Epithelial cell of proximal tubule (primary cell): ENCODE data around the gene UFSP2. TPM values are rescaled to one million over a fixed set of nuclear protein-coding genes. Genes with fewer than 3 reads are reported as not detected.

Experiments
- DNase-seq: peaks from one replicate; pipeline ENCODE4 v3.0.0-alpha.2; 2011; ENCODE audit warnings: low read depth
- H3K4me3 ChIP-seq: 2 replicates; pipeline ENCODE4 v1.5.1; 2011; ENCODE audit warnings: low read depth, mild to moderate bottlenecking, low read length
- total RNA-seq: library from RNA; depleted of rRNA; stranded (reverse); fragments of >200 nt; gene quantifications from 2 replicates; pipeline ENCODE4 v1.2.3, GENCODE V29; 2015
- TF ChIP-seq, protein P1 (sequence below): conservative IDR thresholded peaks from 2 replicates; pipeline ENCODE4 v1.5.1; 2012; ENCODE audit warnings: low read depth, mild to moderate bottlenecking, low read length

The UFSP2 gene
- total RNA-seq, 1 donor from 2014 or later = 28.9 TPM

DNA sequence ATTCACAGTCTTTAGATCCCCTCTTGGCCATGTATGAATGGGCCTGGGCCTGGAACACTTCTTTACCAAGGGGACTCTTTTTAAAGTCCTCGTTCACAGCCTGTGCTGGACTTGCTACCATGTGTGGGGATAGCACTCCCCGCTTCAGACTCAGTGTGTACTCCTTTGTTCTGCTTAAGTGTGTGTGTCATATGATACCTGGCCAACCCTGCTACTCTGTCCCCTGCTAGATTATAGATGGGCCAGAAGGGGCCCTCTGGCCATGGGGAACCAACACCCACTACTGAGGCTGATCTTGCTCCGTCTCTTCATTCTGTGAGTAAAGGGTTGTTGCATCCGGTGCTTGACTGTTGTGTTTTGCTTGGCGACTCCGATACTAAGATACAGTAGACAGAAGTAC, 37.8 kb upstream of the UFSP2 start:
- TF ChIP-seq, protein P1, sequence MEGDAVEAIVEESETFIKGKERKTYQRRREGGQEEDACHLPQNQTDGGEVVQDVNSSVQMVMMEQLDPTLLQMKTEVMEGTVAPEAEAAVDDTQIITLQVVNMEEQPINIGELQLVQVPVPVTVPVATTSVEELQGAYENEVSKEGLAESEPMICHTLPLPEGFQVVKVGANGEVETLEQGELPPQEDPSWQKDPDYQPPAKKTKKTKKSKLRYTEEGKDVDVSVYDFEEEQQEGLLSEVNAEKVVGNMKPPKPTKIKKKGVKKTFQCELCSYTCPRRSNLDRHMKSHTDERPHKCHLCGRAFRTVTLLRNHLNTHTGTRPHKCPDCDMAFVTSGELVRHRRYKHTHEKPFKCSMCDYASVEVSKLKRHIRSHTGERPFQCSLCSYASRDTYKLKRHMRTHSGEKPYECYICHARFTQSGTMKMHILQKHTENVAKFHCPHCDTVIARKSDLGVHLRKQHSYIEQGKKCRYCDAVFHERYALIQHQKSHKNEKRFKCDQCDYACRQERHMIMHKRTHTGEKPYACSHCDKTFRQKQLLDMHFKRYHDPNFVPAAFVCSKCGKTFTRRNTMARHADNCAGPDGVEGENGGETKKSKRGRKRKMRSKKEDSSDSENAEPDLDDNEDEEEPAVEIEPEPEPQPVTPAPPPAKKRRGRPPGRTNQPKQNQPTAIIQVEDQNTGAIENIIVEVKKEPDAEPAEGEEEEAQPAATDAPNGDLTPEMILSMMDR = no peak
- no peak for DNase-seq
- no peak overlapping the region for H3K4me3 ChIP-seq

DNA sequence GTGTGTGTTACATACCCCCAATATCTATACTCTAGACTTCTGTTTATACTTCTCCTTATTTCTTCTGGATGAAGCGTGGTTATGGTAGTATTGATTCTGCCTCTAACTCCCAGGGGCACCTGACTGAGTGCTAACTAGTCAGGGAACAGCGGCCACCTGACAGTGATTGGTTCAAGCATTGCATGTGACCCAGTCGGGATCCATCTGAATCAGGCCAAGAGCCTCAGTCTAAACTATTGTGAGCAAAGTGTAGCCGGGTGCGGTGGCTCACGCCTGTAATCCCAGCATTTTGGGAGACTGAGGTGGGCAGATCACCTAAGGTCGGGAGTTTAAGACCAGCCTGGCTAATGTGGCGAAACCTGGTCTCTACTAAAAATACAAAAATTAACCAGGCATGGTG, 35.8 kb upstream of the UFSP2 start:
- H3K4me3 ChIP-seq = no peak overlapping the region
- TF ChIP-seq, protein P1 = no peak
- no peak for DNase-seq

DNA sequence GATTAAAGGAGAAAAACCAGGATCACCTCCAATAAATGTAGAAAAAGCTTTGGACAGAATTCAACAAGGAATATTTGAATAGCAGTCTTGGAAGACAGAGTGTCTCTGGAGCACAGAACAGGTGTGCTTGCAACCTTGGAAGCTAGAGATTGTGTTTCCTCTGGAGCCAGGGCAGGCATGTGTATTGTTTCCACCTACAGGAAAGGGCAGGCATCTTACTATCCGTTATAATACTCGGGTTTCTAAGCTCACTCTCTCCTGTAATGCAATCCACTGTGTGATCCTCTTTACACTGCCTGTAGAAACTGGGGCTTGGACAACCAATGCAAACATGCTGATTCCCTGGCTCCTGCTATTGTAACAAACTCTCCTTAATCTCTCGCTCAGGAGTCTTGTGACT, 31.4 kb upstream of the UFSP2 start:
- TF ChIP-seq, protein P1 = no peak
- no peak overlapping the region for H3K4me3 ChIP-seq
- no peak for DNase-seq

DNA sequence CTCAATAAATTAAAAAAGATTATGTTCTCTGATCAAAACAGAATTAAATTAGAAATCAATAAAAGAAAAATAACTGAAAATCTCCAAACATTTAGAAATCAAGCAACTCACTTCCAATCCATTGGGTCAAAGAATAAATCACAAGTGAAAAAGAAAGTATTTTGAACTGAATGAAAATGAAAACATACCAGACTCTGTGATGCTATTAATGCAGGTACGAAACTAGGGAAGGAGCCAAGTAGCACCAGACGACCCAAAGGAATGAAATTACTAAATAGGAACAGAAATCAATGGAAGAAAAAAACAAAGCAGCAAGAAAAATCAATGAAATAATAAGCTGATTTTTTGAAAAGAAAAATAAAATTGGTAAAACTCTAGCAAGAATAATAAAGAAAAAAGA, 30.4 kb upstream of the UFSP2 start:
- no peak overlapping the region for H3K4me3 ChIP-seq
- no peak for DNase-seq
- TF ChIP-seq, protein P1 = no peak

DNA sequence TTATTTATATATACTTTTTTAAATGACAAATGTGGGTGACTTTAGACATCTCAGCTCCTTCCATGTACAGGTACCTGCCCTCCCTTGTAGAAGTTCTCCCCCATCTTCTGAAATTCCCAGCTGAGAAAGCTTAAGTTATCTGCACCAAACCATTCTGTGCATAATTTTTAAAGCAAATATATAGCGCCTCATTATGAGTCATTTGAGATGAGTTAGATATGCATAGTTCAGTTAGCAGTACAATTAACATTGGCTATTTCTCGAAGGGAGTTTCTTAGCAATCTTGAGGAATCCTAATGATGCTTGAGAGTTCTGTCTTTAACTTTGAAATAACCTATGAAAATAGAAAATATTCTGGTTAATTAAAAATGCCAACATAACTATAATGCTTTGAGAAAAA, 19.4 kb upstream of the UFSP2 start:
- no peak overlapping the region for H3K4me3 ChIP-seq
- DNase-seq = no peak
- TF ChIP-seq, protein P1 = no peak

DNA sequence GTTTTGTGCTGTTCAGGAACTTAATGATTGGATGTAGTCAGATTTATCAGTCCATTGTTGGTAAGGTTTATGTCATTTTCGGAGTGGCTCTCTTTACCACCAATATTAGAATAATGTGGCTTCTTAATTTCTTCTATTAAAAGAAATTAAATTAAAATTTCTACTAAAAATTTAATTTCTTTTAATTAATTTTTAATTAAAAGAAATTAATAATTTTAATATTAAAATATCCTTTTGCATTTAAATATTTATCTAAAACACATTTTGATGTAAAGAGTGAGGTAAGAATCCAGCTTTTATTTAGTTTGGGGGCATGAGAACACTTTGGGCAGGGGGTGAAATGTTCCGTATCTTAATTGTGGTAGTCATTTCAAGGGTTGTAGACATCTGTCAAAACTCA, 15.7 kb upstream of the UFSP2 start:
- TF ChIP-seq, protein P1 = no peak
- no peak for DNase-seq
- H3K4me3 ChIP-seq = no peak overlapping the region

DNA sequence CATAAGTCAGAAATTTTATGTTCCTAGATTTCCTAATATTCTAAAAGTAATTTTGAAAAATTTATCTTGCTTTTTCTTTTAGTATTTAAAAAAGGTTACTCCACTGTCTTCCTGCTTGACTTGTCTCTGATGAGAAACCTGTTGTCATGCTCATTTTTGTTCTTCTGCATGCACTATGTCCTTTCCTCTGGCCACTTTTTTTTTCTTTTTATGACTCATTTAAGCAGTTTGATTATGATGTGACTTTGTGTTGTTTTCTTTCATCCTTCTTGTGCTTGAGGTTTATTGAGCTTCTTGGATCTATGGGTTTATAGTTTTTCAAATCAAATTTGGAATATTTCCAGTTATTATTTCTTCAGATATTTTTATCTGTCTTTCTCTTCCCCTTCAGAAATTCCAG, 12.0 kb upstream of the UFSP2 start:
- no peak for DNase-seq
- no peak overlapping the region for H3K4me3 ChIP-seq
- TF ChIP-seq, protein P1 = no peak
